ENCODE measurements around the gene OAF. TPM values are rescaled to one million over a fixed set of nuclear protein-coding genes. Genes with fewer than 3 reads are reported as not detected.

Gene OAF
- total RNA-seq, 4 donors from 2014 or later: 31.7 to 77.1 (median 36.2) TPM

DNA sequence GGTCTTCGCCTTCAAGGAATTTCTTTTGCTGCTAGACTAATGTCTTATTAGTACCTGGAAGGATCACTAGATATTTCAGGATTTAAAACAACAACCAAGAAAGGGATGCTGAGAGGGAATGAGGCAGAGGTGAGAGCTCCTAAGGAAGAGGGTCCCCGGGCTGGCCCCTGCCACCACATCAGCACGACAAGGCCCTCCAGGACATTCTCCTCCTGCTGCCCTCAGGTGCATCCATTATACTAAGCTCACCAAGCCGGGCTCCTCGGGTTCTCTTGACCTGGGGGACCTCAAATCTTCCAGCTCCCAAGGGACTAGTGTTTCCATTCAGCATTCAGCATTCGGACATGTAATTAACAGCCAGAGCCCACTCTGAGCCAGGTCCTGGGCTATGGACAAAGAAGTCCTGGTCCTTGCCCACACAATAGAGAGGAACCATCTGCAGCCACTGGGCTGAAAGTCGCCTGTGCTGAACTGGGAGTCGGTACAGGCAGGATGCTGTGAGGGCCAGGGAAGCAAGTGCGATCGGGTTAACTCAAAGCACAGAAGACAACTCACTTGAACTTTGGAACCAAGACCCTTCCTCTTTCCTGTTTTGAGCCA, 29.4 kb upstream of the OAF start:
- Histone ChIP-seq H3K36me3 (no peaks in the 10 kb centered on the region), H3K4me1 (peaks cover 0 to 34% of the 10 kb centered on the region in 2 donors), H3K27me3 (no peaks in the 10 kb centered on the region), H3K27ac (no peak overlapping the region), H3K4me3 (replicated peaks in 1 of 3) (no peak overlapping the region), H3K9me3 (no peaks in the 10 kb centered on the region)
- 83 to 85% methylated on average over 10 of the region's 10 CpGs for WGBS, 2 donors
- DNase-seq: no peak
- intact Hi-C loops (cut with DNase I): no loop called here
- TF ChIP-seq POLR2A (IDR thresholded peaks at IDR 0.05) (no peak), CTCF (IDR thresholded peaks at IDR 0.05) (no peak)

DNA sequence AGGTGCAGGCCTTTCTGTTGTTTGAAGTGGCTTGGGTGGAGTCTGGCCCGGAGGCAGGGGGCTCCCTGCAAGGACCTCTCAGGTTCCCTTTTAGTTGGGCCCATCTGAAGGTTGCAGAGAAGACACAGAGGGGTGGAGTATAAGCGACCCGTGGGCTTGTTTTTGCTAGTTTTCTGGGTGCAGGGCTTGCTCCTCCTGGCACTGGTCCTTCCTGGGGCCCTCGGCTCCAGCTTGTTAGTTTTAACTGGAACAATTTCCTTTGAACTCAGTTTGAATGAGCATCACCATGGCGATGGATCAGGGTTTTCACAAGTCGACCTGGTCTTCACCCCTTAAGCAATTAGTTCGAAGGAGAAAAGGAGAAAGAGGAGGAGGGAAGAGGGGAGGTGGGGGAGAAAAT, 28.5 kb upstream of the OAF start:
- intact Hi-C loops (cut with DNase I): no loop called here
- Histone ChIP-seq H3K9me3 (no peaks in the 10 kb centered on the region), H3K27ac (no peak overlapping the region), H3K36me3 (no peaks in the 10 kb centered on the region), H3K27me3 (no peaks in the 10 kb centered on the region), H3K4me1 (peaks cover 0 to 34% of the 10 kb centered on the region in 2 donors), H3K4me3 (replicated peaks in 1 of 3) (no peak overlapping the region)
- no peak for DNase-seq
- TF ChIP-seq POLR2A (IDR thresholded peaks at IDR 0.05) (no peak), CTCF (IDR thresholded peaks at IDR 0.05) (no peak)
- WGBS, 2 donors: 59% methylated on average over 6 to 7 of the region's 7 CpGs

DNA sequence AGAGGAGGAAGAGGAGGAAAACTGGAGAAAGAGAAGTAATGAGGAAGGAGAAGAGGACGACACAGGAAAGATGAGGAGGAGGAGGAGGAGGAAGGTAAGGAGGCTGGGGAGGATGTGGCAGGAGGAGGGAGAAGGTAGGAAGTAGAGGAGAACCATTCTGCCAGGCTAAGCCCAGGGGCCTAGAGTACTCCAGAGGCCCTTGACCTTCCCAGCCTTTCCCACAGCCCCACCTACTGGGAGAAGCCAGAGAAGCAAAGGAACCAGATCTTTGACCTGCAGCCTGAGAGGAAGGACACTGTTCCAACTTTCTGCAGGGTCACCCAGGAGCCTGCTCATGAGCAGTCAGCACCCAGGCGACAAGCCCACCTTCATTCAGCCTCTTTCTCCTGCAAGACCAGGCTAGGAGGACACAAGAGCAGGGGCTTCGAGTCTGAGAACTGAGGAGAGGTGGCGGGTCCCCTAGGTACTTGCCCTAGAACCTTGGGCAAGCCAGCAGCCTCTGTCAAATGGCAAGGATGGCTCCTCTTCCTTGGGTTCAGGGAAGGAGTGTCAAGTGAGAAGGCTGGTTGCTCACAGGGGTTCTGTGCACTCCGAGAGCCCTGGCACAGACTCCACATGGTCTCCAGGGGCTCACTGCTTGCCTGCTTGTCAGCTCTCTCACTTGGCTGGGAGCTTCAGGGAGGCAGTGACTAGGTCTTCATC, 27.9 kb upstream of the OAF start:
- H3K36me3 ChIP-seq: no peaks in the 10 kb centered on the region
- peak; percentile 28 to 30 for DNase-seq
- TF ChIP-seq POLR2A (IDR thresholded peaks at IDR 0.05) (no peak), CTCF (IDR thresholded peaks at IDR 0.05) (peak in 1 of 6 experiments; percentile 39)
- H3K9me3 ChIP-seq: no peaks in the 10 kb centered on the region
- intact Hi-C loops (cut with DNase I): no loop called here
- no peak overlapping the region for H3K4me3 ChIP-seq (replicated peaks in 1 of 3)
- 78 to 82% methylated on average over 5 of the region's 5 CpGs for WGBS, 2 donors
- H3K27me3 ChIP-seq: no peaks in the 10 kb centered on the region
- H3K27ac ChIP-seq: no peak overlapping the region
- H3K4me1 ChIP-seq: peaks cover 0 to 34% of the 10 kb centered on the region in 2 donors

DNA sequence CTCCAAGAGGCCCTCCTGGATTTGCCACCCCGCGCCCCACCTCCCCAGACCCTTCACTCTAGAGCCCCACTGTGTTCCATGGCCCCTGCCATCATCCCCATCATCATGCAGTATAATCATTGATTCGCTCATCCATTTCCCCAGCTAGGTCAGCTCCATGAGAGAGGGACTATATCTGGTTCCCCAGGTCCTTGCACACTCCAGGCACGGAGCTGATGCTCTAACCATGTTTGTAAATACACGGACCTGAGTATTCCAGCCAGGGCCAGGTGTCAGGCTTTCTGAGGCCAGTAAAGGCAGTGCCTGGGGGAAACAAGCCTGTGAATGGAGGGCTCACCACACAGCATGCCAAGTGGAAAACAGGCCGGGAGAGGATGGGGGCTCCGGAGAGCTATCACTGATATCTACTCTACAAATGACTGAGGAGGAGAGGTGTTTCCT, 27.1 kb upstream of the OAF start:
- Histone ChIP-seq H3K9me3 (no peaks in the 10 kb centered on the region), H3K36me3 (no peaks in the 10 kb centered on the region), H3K27ac (peak overlapping the region in 2 of 3 donors; percentile 39 to 56), H3K4me1 (peaks cover 0 to 34% of the 10 kb centered on the region in 2 donors), H3K27me3 (no peaks in the 10 kb centered on the region), H3K4me3 (replicated peaks in 1 of 3) (no peak overlapping the region)
- DNase-seq: no peak
- 92 to 93% methylated on average over 7 of the region's 7 CpGs for WGBS, 2 donors
- intact Hi-C loops (cut with DNase I): no loop called here
- TF ChIP-seq CTCF (IDR thresholded peaks at IDR 0.05) (no peak), POLR2A (IDR thresholded peaks at IDR 0.05) (no peak)

DNA sequence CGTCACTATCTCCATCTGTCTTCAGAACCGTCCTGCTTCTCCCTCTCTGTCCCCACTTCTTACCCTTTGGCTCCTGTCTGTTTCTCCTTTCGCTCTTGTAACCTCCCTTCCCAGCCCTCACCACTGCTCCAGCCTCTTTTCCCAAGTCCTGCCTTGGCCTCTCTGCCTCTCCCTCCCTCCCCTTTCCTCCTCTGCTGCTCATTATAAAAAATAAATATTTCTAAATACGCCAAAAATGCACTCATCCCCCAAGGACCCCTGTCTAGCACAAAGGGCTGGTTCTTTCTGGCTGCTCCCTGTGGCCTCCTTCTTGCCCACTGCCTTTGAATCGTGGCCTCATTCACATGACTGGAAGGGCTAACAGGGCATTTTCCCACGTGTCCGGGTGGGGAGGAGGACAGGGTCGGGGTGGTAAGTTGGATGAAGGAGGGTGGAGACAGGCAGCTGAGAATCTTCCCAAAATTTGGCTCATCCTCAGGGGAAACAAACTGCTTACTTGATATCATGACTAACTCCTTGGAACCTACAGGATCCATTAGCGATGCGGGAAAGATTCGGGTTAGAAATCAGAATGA, 26.4 kb upstream of the OAF start:
- H3K4me1 ChIP-seq: peaks cover 0 to 34% of the 10 kb centered on the region in 2 donors
- intact Hi-C loops (cut with DNase I): no loop called here
- WGBS, 2 donors: 67 to 77% methylated on average over 11 of the region's 11 CpGs
- H3K9me3 ChIP-seq: no peaks in the 10 kb centered on the region
- no peak overlapping the region for H3K4me3 ChIP-seq (replicated peaks in 1 of 3)
- no peak for TF ChIP-seq POLR2A (IDR thresholded peaks at IDR 0.05)
- no peak for TF ChIP-seq CTCF (IDR thresholded peaks at IDR 0.05)
- peak overlapping the region in 2 of 3 donors; percentile 39 to 56 for H3K27ac ChIP-seq
- no peaks in the 10 kb centered on the region for H3K36me3 ChIP-seq
- no peaks in the 10 kb centered on the region for H3K27me3 ChIP-seq
- DNase-seq: no peak
